ENCODE results near the gene DMD.

Gene DMD

GRCh38 chrX:32280489-32280888 is 930.9 kb downstream of the DMD start:
- no peak overlapping the region for H3K4me3 ChIP-seq (ENCODE audit: low read depth, low read length)
- TF ChIP-seq, protein P1, sequence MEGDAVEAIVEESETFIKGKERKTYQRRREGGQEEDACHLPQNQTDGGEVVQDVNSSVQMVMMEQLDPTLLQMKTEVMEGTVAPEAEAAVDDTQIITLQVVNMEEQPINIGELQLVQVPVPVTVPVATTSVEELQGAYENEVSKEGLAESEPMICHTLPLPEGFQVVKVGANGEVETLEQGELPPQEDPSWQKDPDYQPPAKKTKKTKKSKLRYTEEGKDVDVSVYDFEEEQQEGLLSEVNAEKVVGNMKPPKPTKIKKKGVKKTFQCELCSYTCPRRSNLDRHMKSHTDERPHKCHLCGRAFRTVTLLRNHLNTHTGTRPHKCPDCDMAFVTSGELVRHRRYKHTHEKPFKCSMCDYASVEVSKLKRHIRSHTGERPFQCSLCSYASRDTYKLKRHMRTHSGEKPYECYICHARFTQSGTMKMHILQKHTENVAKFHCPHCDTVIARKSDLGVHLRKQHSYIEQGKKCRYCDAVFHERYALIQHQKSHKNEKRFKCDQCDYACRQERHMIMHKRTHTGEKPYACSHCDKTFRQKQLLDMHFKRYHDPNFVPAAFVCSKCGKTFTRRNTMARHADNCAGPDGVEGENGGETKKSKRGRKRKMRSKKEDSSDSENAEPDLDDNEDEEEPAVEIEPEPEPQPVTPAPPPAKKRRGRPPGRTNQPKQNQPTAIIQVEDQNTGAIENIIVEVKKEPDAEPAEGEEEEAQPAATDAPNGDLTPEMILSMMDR (IDR thresholded peaks at IDR 0.05; ENCODE audit: low read depth, low read length): no peak
- no peak for TF ChIP-seq MYC (IDR thresholded peaks at IDR 0.05; ENCODE audit: low read depth, low read length)
- no peak for TF ChIP-seq POLR2A (IDR thresholded peaks at IDR 0.05; ENCODE audit: extremely low read depth, insufficient read length)
- TF ChIP-seq, protein P2, sequence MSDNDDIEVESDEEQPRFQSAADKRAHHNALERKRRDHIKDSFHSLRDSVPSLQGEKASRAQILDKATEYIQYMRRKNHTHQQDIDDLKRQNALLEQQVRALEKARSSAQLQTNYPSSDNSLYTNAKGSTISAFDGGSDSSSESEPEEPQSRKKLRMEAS (IDR thresholded peaks at IDR 0.05; ENCODE audit: low read depth, low read length): no peak
- DNase-seq (ENCODE audit: low read depth): no peak

GRCh38 chrX:32276153-32276552 is 935.2 kb downstream of the DMD start:
- no peak overlapping the region for H3K4me3 ChIP-seq (ENCODE audit: low read depth, low read length)
- TF ChIP-seq, protein P1 (IDR thresholded peaks at IDR 0.05; ENCODE audit: low read depth, low read length): no peak
- TF ChIP-seq, protein P2 (IDR thresholded peaks at IDR 0.05; ENCODE audit: low read depth, low read length): no peak
- TF ChIP-seq MYC (IDR thresholded peaks at IDR 0.05; ENCODE audit: low read depth, low read length) (no peak), POLR2A (IDR thresholded peaks at IDR 0.05; ENCODE audit: extremely low read depth, insufficient read length) (no peak)
- no peak for DNase-seq (ENCODE audit: low read depth)

GRCh38 chrX:32269866-32270265 is 941.5 kb downstream of the DMD start:
- no peak overlapping the region for H3K4me3 ChIP-seq (ENCODE audit: low read depth, low read length)
- no peak for TF ChIP-seq MYC (IDR thresholded peaks at IDR 0.05; ENCODE audit: low read depth, low read length)
- TF ChIP-seq, protein P1 (IDR thresholded peaks at IDR 0.05; ENCODE audit: low read depth, low read length): no peak
- TF ChIP-seq, protein P2 (IDR thresholded peaks at IDR 0.05; ENCODE audit: low read depth, low read length): no peak
- no peak for TF ChIP-seq POLR2A (IDR thresholded peaks at IDR 0.05; ENCODE audit: extremely low read depth, insufficient read length)
- no peak for DNase-seq (ENCODE audit: low read depth)

GRCh38 chrX:32268207-32268606 is 943.1 kb downstream of the DMD start:
- TF ChIP-seq, protein P2 (IDR thresholded peaks at IDR 0.05; ENCODE audit: low read depth, low read length): no peak
- TF ChIP-seq, protein P1 (IDR thresholded peaks at IDR 0.05; ENCODE audit: low read depth, low read length): no peak
- TF ChIP-seq MYC (IDR thresholded peaks at IDR 0.05; ENCODE audit: low read depth, low read length) (no peak), POLR2A (IDR thresholded peaks at IDR 0.05; ENCODE audit: extremely low read depth, insufficient read length) (no peak)
- no peak overlapping the region for H3K4me3 ChIP-seq (ENCODE audit: low read depth, low read length)
- no peak for DNase-seq (ENCODE audit: low read depth)

DNA sequence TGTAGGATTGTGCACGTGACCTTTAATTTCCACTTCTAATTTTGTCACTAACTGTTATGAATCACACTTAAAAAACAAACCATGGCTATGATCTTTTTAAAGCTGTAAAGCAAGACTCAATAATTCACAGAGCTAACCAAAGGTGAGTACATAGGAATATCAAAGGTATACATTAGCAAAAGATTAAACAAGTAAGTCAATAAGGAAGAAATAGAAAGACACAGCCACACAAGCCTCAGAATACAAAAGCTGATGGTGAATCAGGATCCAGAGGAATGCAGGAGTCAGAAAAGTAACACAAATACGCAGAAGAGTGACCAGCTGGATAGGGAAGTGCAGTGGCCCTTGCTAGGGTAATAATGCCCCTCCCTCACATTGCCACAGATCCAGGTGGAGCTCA is 943.6 kb downstream of the DMD start:
- H3K4me3 ChIP-seq (ENCODE audit: low read depth, low read length): no peak overlapping the region
- no peak for DNase-seq (ENCODE audit: low read depth)
- TF ChIP-seq, protein P1 (IDR thresholded peaks at IDR 0.05; ENCODE audit: low read depth, low read length): no peak
- TF ChIP-seq MYC (IDR thresholded peaks at IDR 0.05; ENCODE audit: low read depth, low read length) (no peak), POLR2A (IDR thresholded peaks at IDR 0.05; ENCODE audit: extremely low read depth, insufficient read length) (no peak)
- TF ChIP-seq, protein P2 (IDR thresholded peaks at IDR 0.05; ENCODE audit: low read depth, low read length): no peak

All from NB4 (cell line).